SK-N-SH (cell line): ENCODE results near the gene USP1.

ENCODE experiments used
- CTCF ChIP-seq: fragments of 200-600 bp; sonication (generic); IDR thresholded peaks from 2 replicates; pipeline ENCODE4 v1.6.1; 2017; ENCODE audit warnings: antibody characterized with exemption, mild to moderate bottlenecking, moderate library complexity
- EP300 ChIP-seq, 2 experiments: IDR thresholded peaks; 2 replicates each; pipeline versions ENCODE4 v1.4.0 to v1.6.1; 2012; ENCODE audit warnings: borderline replicate concordance in 1 of 2, low read depth in 1 of 2, low read length in 1 of 2
- EZH2phosphoT487 ChIP-seq: fragments of 200-600 bp; sonication (generic); IDR thresholded peaks from 2 replicates; pipeline ENCODE4 v1.6.1; 2017; ENCODE audit warnings: low read depth, mixed run types, mild to moderate bottlenecking, antibody characterized with exemption, moderate library complexity, borderline replicate concordance
- FOXM1 ChIP-seq: IDR thresholded peaks from 2 replicates; pipeline ENCODE4 v1.4.0; 2012; ENCODE audit warnings: low read depth, mild to moderate bottlenecking
- GATA2 ChIP-seq: sonication (generic); formaldehyde crosslinking; IDR thresholded peaks from 2 replicates; pipeline ENCODE4 v1.5.0; 2020; ENCODE audit warnings: mild to moderate bottlenecking, missing genetic modification reagents
- TAF1 ChIP-seq: IDR thresholded peaks from 2 replicates; pipeline ENCODE4 v1.6.1; 2012; ENCODE audit warnings: low read depth, mild to moderate bottlenecking, low read length, moderate library complexity, borderline replicate concordance
- TCF12 ChIP-seq: IDR thresholded peaks from 2 replicates; pipeline ENCODE4 v1.4.0; 2012

- no peak for TF ChIP-seq EP300 (IDR thresholded peaks at IDR 0.05; ENCODE audit: borderline replicate concordance in 1 of 2, low read depth in 1 of 2, low read length in 1 of 2)
- TF ChIP-seq FOXM1 = no peak
- TF ChIP-seq CTCF = no peak
- TF ChIP-seq EZH2phosphoT487 = no peak
- no peak for TF ChIP-seq TAF1
- no peak for TF ChIP-seq TCF12
- TF ChIP-seq GATA2 (CRISPR knock-in tag) = no peak
Measured at GRCh38 chr1:62424411-62424810, 12.4 kb upstream of the USP1 start.
